ENCODE data around the gene GNPTAB. TPM values are rescaled to one million over a fixed set of nuclear protein-coding genes. Genes with fewer than 3 reads are reported as not detected.

The GNPTAB gene
- total and polyA plus RNA-seq, 2 of the 13 experiments (the other 11 are each of a cell fraction or from before 2014, with no cell fraction given), result 13.6 to 19.4 TPM

DNA sequence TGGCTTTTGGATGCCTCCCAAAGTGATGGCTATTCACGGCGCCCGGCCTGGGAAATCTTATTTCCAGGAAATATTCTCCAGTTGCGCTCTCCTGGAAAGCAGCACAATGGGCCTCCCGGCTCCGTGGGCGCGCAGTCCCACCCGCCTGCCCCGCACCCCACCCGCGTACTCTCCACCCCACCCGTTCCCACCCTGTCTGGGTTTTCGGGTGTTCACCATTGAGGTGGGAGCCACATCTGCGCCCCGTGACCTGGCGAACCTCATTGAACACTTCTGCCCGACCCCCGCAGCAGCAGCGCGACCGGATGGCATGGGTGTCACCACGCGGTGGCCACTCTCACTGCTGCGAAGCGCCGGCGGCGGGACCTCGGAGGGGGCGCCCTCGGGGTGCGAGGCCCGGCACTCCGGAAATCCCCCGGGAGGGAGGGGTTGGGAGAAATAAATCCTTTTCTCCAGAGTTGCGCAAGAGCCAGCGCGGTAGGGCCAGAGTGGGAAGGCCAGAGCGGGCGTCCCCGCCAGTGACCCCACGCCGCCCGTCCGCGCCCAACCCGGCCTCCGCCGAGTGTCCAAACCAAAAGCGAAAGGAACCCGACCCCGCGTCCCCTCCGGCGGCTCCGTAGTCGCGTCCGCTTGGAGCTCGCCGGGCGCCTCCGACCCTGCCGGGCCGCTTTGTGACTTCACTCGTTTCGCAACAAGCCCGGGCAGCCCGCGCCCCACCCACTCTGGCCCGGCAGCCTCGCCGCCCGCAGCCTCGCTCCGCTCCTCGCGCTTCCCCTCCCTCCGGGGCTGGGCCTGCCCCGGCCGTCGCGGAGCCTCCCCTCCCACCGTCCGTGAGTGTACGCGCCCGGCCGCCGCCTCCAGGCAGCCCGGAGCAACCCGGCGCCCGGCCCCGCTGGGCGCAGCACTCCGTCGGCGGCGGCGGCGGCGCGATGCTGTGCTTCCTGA lies 46.4 kb upstream of the GNPTAB start, which contains the start of gene DRAM1 (continued):
- TF ChIP-seq ERF (CRISPR knock-in tag; IDR thresholded peaks at IDR 0.05), result no peak; the same call in none of the 2 replicates
- TF ChIP-seq SETDB1 (CRISPR knock-in tag; IDR thresholded peaks at IDR 0.05; ENCODE audit: borderline replicate concordance), result no peak
- TF ChIP-seq ZNF564 (CRISPR knock-in tag; IDR thresholded peaks at IDR 0.05), result peak; percentile 43; the same call in 1 of the 2 replicates
- no peak for TF ChIP-seq ZNF879 (CRISPR knock-in tag; IDR thresholded peaks at IDR 0.05)
- TF ChIP-seq ADNP (CRISPR knock-in tag; IDR thresholded peaks at IDR 0.05), result no peak
- TF ChIP-seq, protein P1, sequence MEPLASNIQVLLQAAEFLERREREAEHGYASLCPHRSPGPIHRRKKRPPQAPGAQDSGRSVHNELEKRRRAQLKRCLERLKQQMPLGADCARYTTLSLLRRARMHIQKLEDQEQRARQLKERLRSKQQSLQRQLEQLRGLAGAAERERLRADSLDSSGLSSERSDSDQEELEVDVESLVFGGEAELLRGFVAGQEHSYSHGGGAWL (CRISPR knock-in tag; IDR thresholded peaks at IDR 0.05), result peak; percentile 88
- TF ChIP-seq ZNF274 (CRISPR knock-in tag; IDR thresholded peaks at IDR 0.05), result no peak; the same call in none of the 2 replicates
- 0 out of 2 replicates have a peak, but pooled peaks have one; percentile 21 for TF ChIP-seq RARG (CRISPR knock-in tag; IDR thresholded peaks at IDR 0.05; ENCODE audit: low read depth)
- TF ChIP-seq MYC (CRISPR knock-in tag; IDR thresholded peaks at IDR 0.05; ENCODE audit: borderline replicate concordance), result peak; percentile 89; the same call in 1 of the 2 replicates
- peak; percentile 83 for TF ChIP-seq HNRNPL (IDR thresholded peaks at IDR 0.05; ENCODE audit: low read depth, low read length)
- no peak for TF ChIP-seq SNAPC2 (CRISPR knock-in tag; IDR thresholded peaks at IDR 0.05)
- no peak for TF ChIP-seq NCOR1 (IDR thresholded peaks at IDR 0.05; ENCODE audit: borderline replicate concordance, low read length)
- TF ChIP-seq, protein P2, sequence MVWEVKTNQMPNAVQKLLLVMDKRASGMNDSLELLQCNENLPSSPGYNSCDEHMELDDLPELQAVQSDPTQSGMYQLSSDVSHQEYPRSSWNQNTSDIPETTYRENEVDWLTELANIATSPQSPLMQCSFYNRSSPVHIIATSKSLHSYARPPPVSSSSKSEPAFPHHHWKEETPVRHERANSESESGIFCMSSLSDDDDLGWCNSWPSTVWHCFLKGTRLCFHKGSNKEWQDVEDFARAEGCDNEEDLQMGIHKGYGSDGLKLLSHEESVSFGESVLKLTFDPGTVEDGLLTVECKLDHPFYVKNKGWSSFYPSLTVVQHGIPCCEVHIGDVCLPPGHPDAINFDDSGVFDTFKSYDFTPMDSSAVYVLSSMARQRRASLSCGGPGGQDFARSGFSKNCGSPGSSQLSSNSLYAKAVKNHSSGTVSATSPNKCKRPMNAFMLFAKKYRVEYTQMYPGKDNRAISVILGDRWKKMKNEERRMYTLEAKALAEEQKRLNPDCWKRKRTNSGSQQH (CRISPR knock-in tag; IDR thresholded peaks at IDR 0.05; ENCODE audit: low read depth), result 0 out of 2 replicates have a peak, but pooled peaks have one; percentile 19
- TF ChIP-seq JUN (CRISPR knock-in tag; IDR thresholded peaks at IDR 0.05), result no peak
- TF ChIP-seq MIER3 (CRISPR knock-in tag; IDR thresholded peaks at IDR 0.05; ENCODE audit: borderline replicate concordance), result no peak
- peak; percentile 22 for TF ChIP-seq ZNF768 (CRISPR knock-in tag; IDR thresholded peaks at IDR 0.05)
- TF ChIP-seq, protein P3, sequence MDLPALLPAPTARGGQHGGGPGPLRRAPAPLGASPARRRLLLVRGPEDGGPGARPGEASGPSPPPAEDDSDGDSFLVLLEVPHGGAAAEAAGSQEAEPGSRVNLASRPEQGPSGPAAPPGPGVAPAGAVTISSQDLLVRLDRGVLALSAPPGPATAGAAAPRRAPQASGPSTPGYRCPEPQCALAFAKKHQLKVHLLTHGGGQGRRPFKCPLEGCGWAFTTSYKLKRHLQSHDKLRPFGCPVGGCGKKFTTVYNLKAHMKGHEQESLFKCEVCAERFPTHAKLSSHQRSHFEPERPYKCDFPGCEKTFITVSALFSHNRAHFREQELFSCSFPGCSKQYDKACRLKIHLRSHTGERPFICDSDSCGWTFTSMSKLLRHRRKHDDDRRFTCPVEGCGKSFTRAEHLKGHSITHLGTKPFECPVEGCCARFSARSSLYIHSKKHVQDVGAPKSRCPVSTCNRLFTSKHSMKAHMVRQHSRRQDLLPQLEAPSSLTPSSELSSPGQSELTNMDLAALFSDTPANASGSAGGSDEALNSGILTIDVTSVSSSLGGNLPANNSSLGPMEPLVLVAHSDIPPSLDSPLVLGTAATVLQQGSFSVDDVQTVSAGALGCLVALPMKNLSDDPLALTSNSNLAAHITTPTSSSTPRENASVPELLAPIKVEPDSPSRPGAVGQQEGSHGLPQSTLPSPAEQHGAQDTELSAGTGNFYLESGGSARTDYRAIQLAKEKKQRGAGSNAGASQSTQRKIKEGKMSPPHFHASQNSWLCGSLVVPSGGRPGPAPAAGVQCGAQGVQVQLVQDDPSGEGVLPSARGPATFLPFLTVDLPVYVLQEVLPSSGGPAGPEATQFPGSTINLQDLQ (CRISPR knock-in tag; IDR thresholded peaks at IDR 0.05), result peak; percentile 41; the same call in 1 of the 2 replicates
- TF ChIP-seq SRSF9 (IDR thresholded peaks at IDR 0.05; ENCODE audit: borderline replicate concordance, insufficient read depth, low read depth, low read length, poor library complexity, severe bottlenecking), result no peak
- no peak for TF ChIP-seq NCOA5 (CRISPR knock-in tag; IDR thresholded peaks at IDR 0.05)
- TF ChIP-seq SNRNP70 (IDR thresholded peaks at IDR 0.05; ENCODE audit: low read depth, low read length), result no peak
- TF ChIP-seq ZNF781 (CRISPR knock-in tag; IDR thresholded peaks at IDR 0.05; ENCODE audit: borderline replicate concordance, not compliant biosample characterization), result peak; percentile 88
- peak; percentile 62; the same call in 1 of the 2 replicates for TF ChIP-seq ZNF772 (CRISPR knock-in tag; IDR thresholded peaks at IDR 0.05)
- no peak for TF ChIP-seq ZNF20 (CRISPR knock-in tag; IDR thresholded peaks at IDR 0.05)
- no peak for TF ChIP-seq CHD4 (IDR thresholded peaks at IDR 0.05; ENCODE audit: borderline replicate concordance, low read length)
- no peak for TF ChIP-seq U2AF1 (optimal IDR thresholded peaks at IDR 0.05; ENCODE audit: low read depth, low read length)
- TF ChIP-seq SMYD3 (CRISPR knock-in tag; IDR thresholded peaks at IDR 0.05), result 0 out of 2 replicates have a peak, but pooled peaks have one; percentile 10
